Ovary (tissue), 9 donors: Measurements from ENCODE around the gene PARP16. TPM values are rescaled to one million over a fixed set of nuclear protein-coding genes. Genes with fewer than 3 reads are reported as not detected.

ENCODE experiments used
- DNase-seq, 5 donors: peaks; one replicate each; pipeline ENCODE4 v3.0.0-alpha.2; 2019 to 2020
- H3K27ac ChIP-seq, 2 donors: fragments of 200-600 bp; one replicate each; pipeline versions ENCODE4 v1.5.1 to v1.8.0; 2019 to 2022
- H3K27me3 ChIP-seq: fragments of 200-600 bp; one replicate; pipeline ENCODE4 v1.8.0; 2022
- H3K36me3 ChIP-seq: fragments of 200-600 bp; sonication (generic); one replicate; pipeline ENCODE4 v1.5.1; 2019
- H3K4me1 ChIP-seq: one replicate; pipeline ENCODE4 v1.8.1; 2013; ENCODE audit warnings: mild to moderate bottlenecking, moderate library complexity; ENCODE audit not compliant: insufficient read depth
- H3K4me3 ChIP-seq: fragments of 200-600 bp; sonication (generic); one replicate; pipeline ENCODE4 v1.5.1; 2017
- H3K9me3 ChIP-seq, 2 donors: fragments of 200-600 bp in 1 of 2; sonication (generic) in 1 of 2; one replicate each; pipeline versions ENCODE4 v1.5.1 to v1.8.1; 2013 to 2019; ENCODE audit warnings: mild to moderate bottlenecking in 1 of 2, moderate library complexity in 1 of 2
- EP300 ChIP-seq: sonication (generic); formaldehyde crosslinking; IDR thresholded peaks from one replicate; pipeline ENCODE4 v1.6.1; 2017; ENCODE audit warnings: antibody characterized with exemption
- POLR2A ChIP-seq: fragments of 450-650 bp; IDR thresholded peaks from one replicate; pipeline ENCODE4 v1.6.1; 2017; ENCODE audit warnings: antibody characterized with exemption, mild to moderate bottlenecking, moderate library complexity
- WGBS, 3 donors: extraction: QIAGEN DNeasy Blood & Tissue Kit in 1 of 3; methylation state at CpG; one replicate each; pipeline versions ENCODE4 v1.1.5 to v1.1.7; 2013 to 2017; 5-methylcytosine and 5-hydroxymethylcytosine counted together
- intact Hi-C, 4 donors: fragments of 100-400 bp; cut with DNase I; formaldehyde crosslinking; loops; one replicate each; pipeline versions ENCODE4 v1.11.0 to v1.15.1; 2022 to 2023
- polyA plus RNA-seq, 2 donors: library from polyadenylated mRNA; stranded (reverse); fragments of 200-250 nt in 1 of 2; fragments of 350-450 nt in 1 of 2; fragmentation: Illumina TruSeq in 1 of 2; extraction: RNeasy Lipid Tissue Mini Kit (QIAGEN cat#74804) in 1 of 2; gene quantifications; one replicate each; pipeline ENCODE4 v1.2.3, GENCODE V29; 2013 to 2014
- total RNA-seq, 7 donors: library from RNA; depleted of rRNA in 2 of 7; stranded (reverse); fragments of >200 nt in 2 of 7; fragmentation: NEBNext Ultra II Directional in 3 of 7; extraction: Animal tissue kit (Norgen Biotek cat#: 25700) in 3 of 7; gene quantifications; one replicate each; pipeline versions ENCODE4 v1.1.0 to v1.2.4, GENCODE V29; 2016 to 2023
- TF ChIP-seq, protein P1 (sequence below), 3 donors: fragments of 450-650 bp in 2 of 3; fragments of 200-600 bp in 1 of 3; IDR thresholded peaks; one replicate each; pipeline versions ENCODE4 v1.5.1 to v1.8.0; 2016 to 2022; ENCODE audit warnings: antibody characterized with exemption in 3 of 3, mild to moderate bottlenecking in 1 of 3
- donor health status: DM: no; HTN: no; CAD: no; lungs with moderate emphysema.
- donor health status: DM: no; HTN: no; CAD: no.
- donor health status: Bipolar disorder and iron deficiency.
- donor health status: DM: yes; HTN: yes; CAD: no.
- donor health status: DM: no; HTN: no; CAD: no.
- donor health status: DM: yes; HTN: yes; CAD: no.

Gene PARP16
- total and polyA plus RNA-seq, 9 donors, result 8.8 to 20.2 (median 13.4) TPM

DNA sequence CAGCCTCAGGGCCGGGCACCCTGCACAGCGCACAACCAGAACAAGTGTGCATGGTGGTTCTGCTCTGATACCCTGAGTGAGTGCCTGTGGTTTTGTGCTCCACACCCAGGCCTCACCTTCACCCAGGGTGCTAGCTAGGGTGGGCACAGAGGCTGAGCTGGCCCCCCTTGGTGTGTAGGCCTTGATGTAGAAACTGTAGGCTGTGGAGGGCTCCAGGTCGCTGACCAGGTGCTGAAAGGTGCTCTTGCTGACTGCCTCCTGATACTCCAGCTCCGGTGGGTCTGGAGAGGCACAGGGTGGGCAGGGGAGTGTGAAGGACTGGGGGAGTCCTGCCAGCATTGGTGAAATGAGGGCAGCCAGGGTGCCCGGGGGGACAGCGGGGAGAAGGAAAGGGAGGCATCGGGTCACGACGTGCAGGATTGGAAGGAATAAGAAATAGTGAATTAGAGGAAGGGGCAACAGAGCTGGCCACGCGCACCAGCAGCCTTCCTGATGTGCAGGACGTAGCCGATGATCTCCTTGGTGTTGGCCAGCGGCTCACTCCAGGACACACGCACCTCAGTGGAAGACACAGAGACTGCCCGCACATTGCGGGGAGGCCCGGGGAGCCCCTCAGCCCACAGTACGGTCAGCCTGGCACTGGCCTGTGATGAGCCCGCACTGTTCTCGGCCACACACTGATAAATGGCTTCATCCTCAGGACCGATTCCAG is 44.4 kb upstream of the PARP16 start:
- Histone ChIP-seq H3K4me1 (peaks cover 2% of the 10 kb centered on the region), H3K9me3 (no peaks in the 10 kb centered on the region), H3K27me3 (no peaks in the 10 kb centered on the region), H3K36me3 (no peaks in the 10 kb centered on the region), H3K27ac (no peak overlapping the region), H3K4me3 (no peak overlapping the region)
- WGBS, 3 donors, result 89 to 93% (median 92%) methylated on average over 22 of the region's 22 CpGs
- DNase-seq, result no peak
- intact Hi-C loops, result loop anchor here in 1 of 4 donors (5.0 kb wide), 1 partner anchor 46 kb away; the partner anchor contains the start of gene IGDCC3
- TF ChIP-seq EP300 (no peak), POLR2A (no peak)
- TF ChIP-seq, protein P1, sequence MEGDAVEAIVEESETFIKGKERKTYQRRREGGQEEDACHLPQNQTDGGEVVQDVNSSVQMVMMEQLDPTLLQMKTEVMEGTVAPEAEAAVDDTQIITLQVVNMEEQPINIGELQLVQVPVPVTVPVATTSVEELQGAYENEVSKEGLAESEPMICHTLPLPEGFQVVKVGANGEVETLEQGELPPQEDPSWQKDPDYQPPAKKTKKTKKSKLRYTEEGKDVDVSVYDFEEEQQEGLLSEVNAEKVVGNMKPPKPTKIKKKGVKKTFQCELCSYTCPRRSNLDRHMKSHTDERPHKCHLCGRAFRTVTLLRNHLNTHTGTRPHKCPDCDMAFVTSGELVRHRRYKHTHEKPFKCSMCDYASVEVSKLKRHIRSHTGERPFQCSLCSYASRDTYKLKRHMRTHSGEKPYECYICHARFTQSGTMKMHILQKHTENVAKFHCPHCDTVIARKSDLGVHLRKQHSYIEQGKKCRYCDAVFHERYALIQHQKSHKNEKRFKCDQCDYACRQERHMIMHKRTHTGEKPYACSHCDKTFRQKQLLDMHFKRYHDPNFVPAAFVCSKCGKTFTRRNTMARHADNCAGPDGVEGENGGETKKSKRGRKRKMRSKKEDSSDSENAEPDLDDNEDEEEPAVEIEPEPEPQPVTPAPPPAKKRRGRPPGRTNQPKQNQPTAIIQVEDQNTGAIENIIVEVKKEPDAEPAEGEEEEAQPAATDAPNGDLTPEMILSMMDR (IDR thresholded peaks at IDR 0.05), result no peak

DNA sequence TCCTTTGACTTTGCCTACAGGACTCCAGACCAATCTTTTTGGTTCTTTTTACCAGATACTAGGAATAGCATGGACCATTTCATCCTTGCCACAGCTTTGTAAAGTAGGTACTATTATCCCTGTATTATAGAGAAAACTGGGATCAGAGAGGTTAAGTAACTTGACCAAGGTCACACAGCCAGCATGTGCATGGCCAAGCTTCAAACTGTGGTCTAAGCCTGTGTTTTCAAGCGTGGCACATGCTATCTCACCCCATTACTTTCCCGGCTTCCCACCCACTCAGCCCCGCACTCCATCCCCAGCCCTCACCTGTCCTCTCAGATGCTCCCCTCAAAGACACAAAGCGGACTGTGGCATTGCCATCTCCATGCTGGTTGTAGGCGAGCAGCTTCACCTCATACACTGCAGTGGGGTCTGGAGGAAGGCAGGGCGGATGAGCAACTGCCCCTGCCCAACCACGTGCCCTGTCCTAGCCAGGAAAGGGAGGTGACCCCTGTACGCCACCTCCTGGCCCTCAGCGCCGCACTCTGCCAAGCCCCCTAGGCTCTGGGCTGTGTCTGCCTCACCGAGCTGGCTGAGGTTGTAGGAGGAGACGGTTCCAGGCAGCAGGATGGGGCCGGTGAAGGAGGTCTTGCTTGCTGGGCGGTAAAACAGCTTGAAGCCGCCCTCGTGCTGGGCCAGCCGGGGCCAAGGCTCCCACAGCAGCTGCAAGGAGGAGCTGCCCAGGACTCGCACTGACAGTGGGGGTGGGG is 43.5 kb upstream of the PARP16 start:
- DNase-seq, result peak in 1 of 5 donors; percentile 55
- no peak overlapping the region for H3K27ac ChIP-seq
- H3K4me3 ChIP-seq, result no peak overlapping the region
- no peaks in the 10 kb centered on the region for H3K27me3 ChIP-seq
- intact Hi-C loops, result loop anchor here in 2 of 4 donors (5.0 kb wide), 2 partner anchors 42 to 47 kb away; partner anchors contain the start of gene IGDCC3 (in 1 of the 2)
- no peaks in the 10 kb centered on the region for H3K9me3 ChIP-seq
- 44 to 65% (median 45%) methylated on average over 18 of the region's 18 CpGs for WGBS, 3 donors
- H3K36me3 ChIP-seq, result no peaks in the 10 kb centered on the region
- H3K4me1 ChIP-seq, result peaks cover 2% of the 10 kb centered on the region
- TF ChIP-seq, protein P1 (IDR thresholded peaks at IDR 0.05), result no peak
- TF ChIP-seq EP300 (no peak), POLR2A (no peak)

DNA sequence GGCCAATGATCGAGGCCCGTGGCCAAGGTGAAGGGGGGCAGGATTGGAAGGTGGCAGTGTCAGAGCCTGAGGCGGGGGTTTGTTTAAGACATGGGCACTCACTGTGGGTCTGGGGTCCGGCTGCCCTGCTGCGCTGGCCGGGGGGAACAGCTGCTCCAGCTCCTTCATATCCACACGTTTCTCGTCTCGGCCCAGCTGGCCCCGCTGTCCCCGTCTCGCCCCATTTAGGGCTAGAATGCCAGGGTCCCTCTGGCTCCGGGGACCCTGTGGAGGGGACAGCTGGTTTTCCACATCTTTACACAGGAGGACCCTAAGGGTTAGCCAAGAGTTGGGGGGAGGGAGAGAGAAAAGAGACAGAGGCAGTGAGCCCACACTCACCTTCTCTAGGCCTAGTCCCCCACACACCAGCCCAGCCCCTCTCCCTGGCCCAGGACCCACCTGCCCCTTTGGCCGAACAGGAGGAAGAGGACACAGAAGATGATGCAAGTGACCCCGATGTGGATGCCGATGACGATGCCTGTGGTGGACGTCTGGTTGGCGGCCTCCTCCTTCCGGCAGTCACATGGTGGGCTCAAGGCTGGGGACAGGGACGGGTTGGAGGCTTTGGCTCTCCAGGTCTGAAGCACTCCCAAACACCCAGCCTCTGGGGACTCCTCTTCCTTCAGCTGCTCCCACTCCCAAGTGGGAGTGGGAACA is 42.8 kb upstream of the PARP16 start:
- no peak for DNase-seq
- no peaks in the 10 kb centered on the region for H3K9me3 ChIP-seq
- no peaks in the 10 kb centered on the region for H3K27me3 ChIP-seq
- TF ChIP-seq, protein P1 (IDR thresholded peaks at IDR 0.05), result no peak
- TF ChIP-seq POLR2A (no peak), EP300 (no peak)
- no peak overlapping the region for H3K4me3 ChIP-seq
- 94 to 96% (median 95%) methylated on average over 21 of the region's 21 CpGs for WGBS, 3 donors
- intact Hi-C loops, result loop anchor here in 1 of 4 donors (5.0 kb wide), 1 partner anchor 43 kb away; no protein-coding TSS in a partner anchor
- H3K27ac ChIP-seq, result no peak overlapping the region
- peaks cover 2% of the 10 kb centered on the region for H3K4me1 ChIP-seq
- H3K36me3 ChIP-seq, result no peaks in the 10 kb centered on the region
